ENCODE results near the gene TBC1D22B. TPM values are rescaled to one million over a fixed set of nuclear protein-coding genes. Genes with fewer than 3 reads are reported as not detected.
A peak's percentile ranks its signal among the peaks of the same experiment; 100 is the strongest.

TBC1D22B gene
- total and polyA plus RNA-seq, 8 donors = 3.5 to 16.3 (median 6.2) TPM

- TF ChIP-seq POLR2A (IDR thresholded peaks at IDR 0.05) (no peak), POLR2AphosphoS5 (IDR thresholded peaks at IDR 0.05) (peak; percentile 80 to 97 (median 90)), EP300 (IDR thresholded peaks at IDR 0.05) (peak; percentile 58)
- TF ChIP-seq, protein P1, sequence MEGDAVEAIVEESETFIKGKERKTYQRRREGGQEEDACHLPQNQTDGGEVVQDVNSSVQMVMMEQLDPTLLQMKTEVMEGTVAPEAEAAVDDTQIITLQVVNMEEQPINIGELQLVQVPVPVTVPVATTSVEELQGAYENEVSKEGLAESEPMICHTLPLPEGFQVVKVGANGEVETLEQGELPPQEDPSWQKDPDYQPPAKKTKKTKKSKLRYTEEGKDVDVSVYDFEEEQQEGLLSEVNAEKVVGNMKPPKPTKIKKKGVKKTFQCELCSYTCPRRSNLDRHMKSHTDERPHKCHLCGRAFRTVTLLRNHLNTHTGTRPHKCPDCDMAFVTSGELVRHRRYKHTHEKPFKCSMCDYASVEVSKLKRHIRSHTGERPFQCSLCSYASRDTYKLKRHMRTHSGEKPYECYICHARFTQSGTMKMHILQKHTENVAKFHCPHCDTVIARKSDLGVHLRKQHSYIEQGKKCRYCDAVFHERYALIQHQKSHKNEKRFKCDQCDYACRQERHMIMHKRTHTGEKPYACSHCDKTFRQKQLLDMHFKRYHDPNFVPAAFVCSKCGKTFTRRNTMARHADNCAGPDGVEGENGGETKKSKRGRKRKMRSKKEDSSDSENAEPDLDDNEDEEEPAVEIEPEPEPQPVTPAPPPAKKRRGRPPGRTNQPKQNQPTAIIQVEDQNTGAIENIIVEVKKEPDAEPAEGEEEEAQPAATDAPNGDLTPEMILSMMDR (IDR thresholded peaks at IDR 0.05) = no peak
- H3K4me3 ChIP-seq = no peak overlapping the region
- 25 to 47% (median 28%) methylated on average over 6 of the region's 6 CpGs for WGBS, 5 donors
- H3K9me3 ChIP-seq = no peaks in the 10 kb centered on the region
- H3K27ac ChIP-seq = peak overlapping the region; percentile 68 to 85 (median 76)
- DNase-seq = peak; percentile 83 to 96
- H3K4me1 ChIP-seq = peaks cover 25 to 42% (median 33%) of the 10 kb centered on the region in 4 donors
- H3K27me3 ChIP-seq = no peaks in the 10 kb centered on the region
- intact Hi-C loops (cut with DNase I; ENCODE audit: low total_unique reads) = no loop called here
- H3K36me3 ChIP-seq = no peaks in the 10 kb centered on the region
Observed at GRCh38 chr6:37244430-37245310, 12.9 kb upstream of the TBC1D22B start.

GRCh38 chr6:37251211-37251780 is 6.3 kb upstream of the TBC1D22B start:
- intact Hi-C loops (cut with DNase I; ENCODE audit: low total_unique reads) = no loop called here
- Histone ChIP-seq H3K4me3 (no peak overlapping the region), H3K27ac (no peak overlapping the region), H3K36me3 (no peaks in the 10 kb centered on the region), H3K4me1 (no peaks in the 10 kb centered on the region), H3K27me3 (no peaks in the 10 kb centered on the region), H3K9me3 (no peaks in the 10 kb centered on the region)
- DNase-seq = no peak
- TF ChIP-seq POLR2A (IDR thresholded peaks at IDR 0.05) (no peak), EP300 (IDR thresholded peaks at IDR 0.05) (no peak), POLR2AphosphoS5 (IDR thresholded peaks at IDR 0.05) (no peak)
- TF ChIP-seq, protein P1 (IDR thresholded peaks at IDR 0.05) = no peak
- WGBS, 5 donors = 77 to 82% (median 81%) methylated on average over 4 of the region's 4 CpGs

- Histone ChIP-seq H3K27ac (no peak overlapping the region), H3K4me1 (peaks cover 3 to 14% (median 11%) of the 10 kb centered on the region in 4 donors), H3K27me3 (no peaks in the 10 kb centered on the region), H3K9me3 (no peaks in the 10 kb centered on the region), H3K4me3 (no peak overlapping the region), H3K36me3 (no peaks in the 10 kb centered on the region)
- no peak for DNase-seq
- TF ChIP-seq POLR2A (IDR thresholded peaks at IDR 0.05) (no peak), POLR2AphosphoS5 (IDR thresholded peaks at IDR 0.05) (no peak), EP300 (IDR thresholded peaks at IDR 0.05) (no peak)
- TF ChIP-seq, protein P1 (IDR thresholded peaks at IDR 0.05) = no peak
- intact Hi-C loops (cut with DNase I; ENCODE audit: low total_unique reads) = no loop called here
Observed at GRCh38 chr6:37253486-37254007, 4.0 kb upstream of the TBC1D22B start.

- intact Hi-C loops (cut with DNase I; ENCODE audit: low total_unique reads) = no loop called here
- no peak overlapping the region for H3K27ac ChIP-seq
- TF ChIP-seq POLR2AphosphoS5 (IDR thresholded peaks at IDR 0.05) (no peak), EP300 (IDR thresholded peaks at IDR 0.05) (no peak)
- TF ChIP-seq, protein P1 (IDR thresholded peaks at IDR 0.05) = no peak
- peaks cover 8 to 27% (median 20%) of the 10 kb centered on the region in 4 donors for H3K4me1 ChIP-seq
- DNase-seq = no peak
- no peaks in the 10 kb centered on the region for H3K9me3 ChIP-seq
- no peaks in the 10 kb centered on the region for H3K27me3 ChIP-seq
- WGBS, 5 donors = 91 to 96% (median 94%) methylated on average over 5 of the region's 5 CpGs
- no peaks in the 10 kb centered on the region for H3K36me3 ChIP-seq
- H3K4me3 ChIP-seq = no peak overlapping the region
Observed at GRCh38 chr6:37254881-37255280, 2.7 kb upstream of the TBC1D22B start.
